ENCODE results near the gene SHFL. TPM values are rescaled to one million over a fixed set of nuclear protein-coding genes. Genes with fewer than 3 reads are reported as not detected.

The SHFL gene
- total and polyA plus RNA-seq, 2 of the 8 experiments (the other 6 are each of a cell fraction or from before 2014, with no cell fraction given): 25.3 to 37.1 TPM

GRCh38 chr19:10089801-10090375 is 3.8 kb downstream of the SHFL start:
- no peak overlapping the region for H3K4me3 ChIP-seq (ENCODE audit: extremely low read depth in 1 of 4, insufficient read depth in 2 of 4, low read depth in 3 of 4, low read length in 4 of 4)
- H3K23ac ChIP-seq (ENCODE audit: insufficient read length): no peak overlapping the region
- no peak overlapping the region for H2BK12ac ChIP-seq (ENCODE audit: low read depth, low read length)
- H3K9ac ChIP-seq (replicated peaks in 1 of 4; ENCODE audit: extremely low read depth in 1 of 4, low read depth in 3 of 4, low read length in 3 of 4): no peak overlapping the region
- peaks cover 2 to 6% (median 5%) of the 10 kb centered on the region in 4 experiments; a peak in 6 of 7 replicates for H3K27me3 ChIP-seq (replicated peaks in 1 of 4; ENCODE audit: control insufficient read depth in 3 of 4, extremely low read depth in 1 of 4, insufficient read depth in 3 of 4, low read length in 3 of 4)
- H2BK5ac ChIP-seq (ENCODE audit: low read depth, low read length): no peak overlapping the region
- H3K18ac ChIP-seq (ENCODE audit: extremely low read depth, low read length): no peak overlapping the region
- H3K9me3 ChIP-seq (ENCODE audit: insufficient read depth in 2 of 2, low read depth in 1 of 2, low read length in 1 of 2): no peaks in the 10 kb centered on the region
- no peak overlapping the region for H2AK5ac ChIP-seq (ENCODE audit: low read depth, low read length)
- TF ChIP-seq POU5F1 (IDR thresholded peaks at IDR 0.05; ENCODE audit: low read depth, low read length): no peak
- H2BK20ac ChIP-seq (ENCODE audit: low read length): no peak overlapping the region
- no peaks in the 10 kb centered on the region for H3K79me2 ChIP-seq (ENCODE audit: control insufficient read depth in 1 of 2, insufficient read depth in 2 of 2, low read length in 2 of 2)
- no peak overlapping the region for H2BK120ac ChIP-seq (replicated peaks; ENCODE audit: low read depth, low read length)
- H3K56ac ChIP-seq (replicated peaks; ENCODE audit: insufficient read length, low read depth, low read length): no peak overlapping the region
- H3K23me2 ChIP-seq (ENCODE audit: low read depth, low read length): peaks cover 13% of the 10 kb centered on the region; the same call in 1 of the 2 replicates
- H3K4me2 ChIP-seq (ENCODE audit: insufficient read depth in 1 of 2, low read depth in 2 of 2, low read length in 2 of 2): no peak overlapping the region
- H3K36me3 ChIP-seq (ENCODE audit: control insufficient read depth in 2 of 4, insufficient read depth in 4 of 4, low read length in 3 of 4): peaks cover 0 to 3% (median 1%) of the 10 kb centered on the region in 4 experiments; a peak in 2 of 8 replicates
- no peak overlapping the region for H2BK15ac ChIP-seq (ENCODE audit: low read length)
- H3K14ac ChIP-seq (ENCODE audit: insufficient read length): no peak overlapping the region
- no peak overlapping the region for H3K27ac ChIP-seq (ENCODE audit: low read depth, low read length)
- no peak overlapping the region for H4K91ac ChIP-seq (replicated peaks; ENCODE audit: insufficient read length, low read length)
- 91% methylated on average over 15 of the region's 15 CpGs; no CpG with 5 or more reads in 1 of the 2 experiments for WGBS, 2 experiments (ENCODE audit: extremely low coverage in 1 of 2, insufficient coverage in 1 of 2, insufficient read length in 1 of 2, insufficient replicate concordance in 2 of 2, low coverage in 1 of 2, low lambda C conversion rate in 2 of 2, missing lambda C conversion rate in 1 of 2)
- DNase-seq (ENCODE audit: low read depth in 1 of 2, low spot score in 2 of 2) (no peak), FAIRE-seq (no peak)
- H3K79me1 ChIP-seq (ENCODE audit: low read depth, low read length): no peaks in the 10 kb centered on the region
- peaks cover 0 to 7% of the 10 kb centered on the region in 2 experiments for H4K20me1 ChIP-seq (replicated peaks in 1 of 2; ENCODE audit: control insufficient read depth in 1 of 2, insufficient read depth in 2 of 2, low read length in 2 of 2)
- ChIA-PET POLR2A (ENCODE audit: partially characterized antibody) (interaction anchor here (15.1 kb wide), 1 partner anchor 23 kb away, joined by 240 read pairs; the partner anchor contains the start of genes P2RY11 and PPAN), CTCF (ENCODE audit: partially characterized antibody) (interaction anchor here (0.7 to 1.3 kb wide), 2 partner anchors 10 to 24 kb away, joined by 3 to 8 read pairs; no protein-coding TSS in a partner anchor)
- no peak overlapping the region for H4K8ac ChIP-seq (ENCODE audit: extremely low read depth, insufficient read depth, low read length)
- H3K4ac ChIP-seq (replicated peaks; ENCODE audit: insufficient read length, low read depth, low read length): no peak overlapping the region
- H4K5ac ChIP-seq (ENCODE audit: insufficient read length, low read depth, low read length): no peak overlapping the region
- no peak overlapping the region for H2AFZ ChIP-seq (ENCODE audit: low read length)
- H3K4me1 ChIP-seq (replicated peaks in 1 of 4; ENCODE audit: control insufficient read depth in 3 of 4, insufficient read depth in 4 of 4, low read length in 3 of 4): peaks cover 0 to 4% (median 3%) of the 10 kb centered on the region in 4 experiments; a peak in 4 of 7 replicates
